Renal cortex interstitium (tissue), 15 donors: Measurements from ENCODE around the gene SIRT2. TPM values are rescaled to one million over a fixed set of nuclear protein-coding genes. Genes with fewer than 3 reads are reported as not detected.
"Not testable (repeated sequence)": the region's sequence is repeated elsewhere in the genome, so short reads cannot be mapped to it uniquely, and the experiment has no call there.

Experiments used
- DNase-seq, 11 donors: peaks; one replicate each; pipeline ENCODE4 v3.0.0-alpha.2; 2013; ENCODE audit warnings: low read depth in 9 of 11, low spot score in 4 of 11; ENCODE audit errors: extremely low read depth in 1 of 11
- long read RNA-seq, 16 experiments: transcript quantifications; one replicate each; lab custom pipeline, GENCODE V29; 2026
- polyA plus RNA-seq, 3 donors: library from polyadenylated mRNA; unstranded; fragments of 120-200 nt; gene quantifications; one replicate each; pipeline ENCODE4 v1.2.1, GENCODE V29; 2013; ENCODE audit not compliant: insufficient read length in 3 of 3

Gene SIRT2
- 10 to 100 TPM; 37.1 to 48.7 (median 42.1) TPM for polyA plus RNA-seq
- long read RNA-seq, donor 1, partial matches to known transcripts: 0 of 4 reads
- long read RNA-seq, donor 1, other reads (novel, unspliced or antisense): 0 of 4 reads
- long read RNA-seq, donor 2, partial matches to known transcripts: 0 of 6 reads
- long read RNA-seq, donor 2, other reads (novel, unspliced or antisense): 0 of 6 reads
- long read RNA-seq, donor 3, transcript SIRT2-204 (15 exons, 2,062 nt): major isoform, 13 of 18 reads
- long read RNA-seq, donor 3, partial matches to known transcripts: 0 of 18 reads
- long read RNA-seq, donor 3, other reads (novel, unspliced or antisense): 0 of 18 reads
- long read RNA-seq, donor 4, transcript SIRT2-204 (15 exons, 2,062 nt): major isoform, 8 of 11 reads
- long read RNA-seq, donor 4, partial matches to known transcripts: 0 of 11 reads
- long read RNA-seq, donor 4, other reads (novel, unspliced or antisense): 0 of 11 reads
- long read RNA-seq, donor 5, transcript SIRT2-204 (15 exons, 2,062 nt): major isoform, 14 of 111 reads
- long read RNA-seq, donor 5, partial matches to known transcripts: 29 of 111 reads
- long read RNA-seq, donor 5, other reads (novel, unspliced or antisense): 63 of 111 reads
- long read RNA-seq, donor 6, partial matches to known transcripts: 0 of 6 reads
- long read RNA-seq, donor 6, other reads (novel, unspliced or antisense): 0 of 6 reads
- long read RNA-seq, donor 7, transcript SIRT2-204 (15 exons, 2,062 nt): major isoform, 7 of 7 reads
- long read RNA-seq, donor 7, partial matches to known transcripts: 0 of 7 reads
- long read RNA-seq, donor 7, other reads (novel, unspliced or antisense): 0 of 7 reads
- long read RNA-seq, donor 8, transcript SIRT2-204 (15 exons, 2,062 nt): major isoform, 21 of 24 reads
- long read RNA-seq, donor 8, partial matches to known transcripts: 0 of 24 reads
- long read RNA-seq, donor 8, other reads (novel, unspliced or antisense): 0 of 24 reads
- long read RNA-seq, donor 9, transcript SIRT2-204 (15 exons, 2,062 nt): major isoform, 14 of 15 reads
- long read RNA-seq, donor 9, partial matches to known transcripts: 0 of 15 reads
- long read RNA-seq, donor 9, other reads (novel, unspliced or antisense): 0 of 15 reads
- long read RNA-seq, donor 10, transcript SIRT2-204 (15 exons, 2,062 nt): major isoform, 9 of 10 reads
- long read RNA-seq, donor 10, partial matches to known transcripts: 0 of 10 reads
- long read RNA-seq, donor 10, other reads (novel, unspliced or antisense): 0 of 10 reads
- long read RNA-seq, donor 11, transcript SIRT2-204 (15 exons, 2,062 nt): major isoform, 6 of 8 reads
- long read RNA-seq, donor 11, partial matches to known transcripts: 0 of 8 reads
- long read RNA-seq, donor 11, other reads (novel, unspliced or antisense): 0 of 8 reads
- long read RNA-seq, donor 12, partial matches to known transcripts: 0 of 6 reads
- long read RNA-seq, donor 12, other reads (novel, unspliced or antisense): 0 of 6 reads
- long read RNA-seq, donor 13, transcript SIRT2-204 (15 exons, 2,062 nt): major isoform, 12 of 32 reads
- long read RNA-seq, donor 13, partial matches to known transcripts: 9 of 32 reads
- long read RNA-seq, donor 13, other reads (novel, unspliced or antisense): 8 of 32 reads
- long read RNA-seq, donor 14, partial matches to known transcripts: 0 of 6 reads
- long read RNA-seq, donor 14, other reads (novel, unspliced or antisense): 0 of 6 reads
- long read RNA-seq, donor 15, partial matches to known transcripts: 0 of 8 reads
- long read RNA-seq, donor 15, other reads (novel, unspliced or antisense): 0 of 8 reads
- long read RNA-seq, donor 16, transcript SIRT2-204 (15 exons, 2,062 nt): major isoform, 19 of 49 reads
- long read RNA-seq, donor 16, partial matches to known transcripts: 12 of 49 reads
- long read RNA-seq, donor 16, other reads (novel, unspliced or antisense): 11 of 49 reads

GRCh38 chr19:38899447-38900201 is at the start of gene SIRT2, which contains the start of gene NFKBIB:
Gene SIRT2 (minus strand): TSS chr19:38899618. CDS start chr19:38899521, 97 bp downstream.
Gene NFKBIB (plus strand): TSS chr19:38899969. CDS start chr19:38900033, 64 bp downstream.
- DNase-seq: peak; percentile 99 to 100 (median 100)

DNA sequence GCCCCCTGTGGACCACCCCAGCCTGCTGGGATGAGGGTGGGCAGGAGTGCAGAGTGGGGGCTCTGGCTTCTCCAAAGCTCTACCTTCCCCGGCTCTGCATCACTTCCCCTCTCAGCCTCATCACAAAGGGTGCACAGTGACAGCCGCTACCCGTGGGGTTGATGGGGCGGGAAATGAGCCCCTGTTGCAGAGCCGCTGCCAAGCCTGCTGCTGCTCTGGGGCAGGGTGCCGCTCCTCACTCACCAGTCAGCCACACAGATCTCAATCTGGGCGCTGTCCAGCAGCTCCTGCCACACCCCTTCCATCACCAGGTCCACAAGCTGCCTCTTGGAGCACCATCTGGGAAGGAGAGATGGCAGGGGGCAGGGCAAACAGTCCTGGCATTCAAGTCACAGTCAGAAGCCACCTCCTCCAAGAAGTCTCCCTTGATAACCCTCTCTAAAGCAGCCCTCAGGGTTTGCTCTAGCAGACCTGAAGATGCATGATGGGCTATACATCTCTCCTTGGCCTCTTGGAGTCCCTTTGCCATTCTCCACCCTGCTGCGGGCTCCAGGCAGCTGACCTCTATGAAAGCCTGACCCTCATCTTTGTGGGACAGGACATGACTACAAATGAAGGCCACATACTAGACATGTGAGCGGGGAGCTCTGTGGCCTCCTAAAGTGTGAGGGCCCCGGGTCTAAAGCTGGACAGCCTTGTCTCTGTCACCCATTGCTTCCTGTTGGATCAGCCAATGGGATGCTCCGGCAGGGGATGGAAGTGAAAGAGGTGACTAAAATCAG is 47.0 kb upstream of the SIRT2 start:
- DNase-seq: no peak

DNA sequence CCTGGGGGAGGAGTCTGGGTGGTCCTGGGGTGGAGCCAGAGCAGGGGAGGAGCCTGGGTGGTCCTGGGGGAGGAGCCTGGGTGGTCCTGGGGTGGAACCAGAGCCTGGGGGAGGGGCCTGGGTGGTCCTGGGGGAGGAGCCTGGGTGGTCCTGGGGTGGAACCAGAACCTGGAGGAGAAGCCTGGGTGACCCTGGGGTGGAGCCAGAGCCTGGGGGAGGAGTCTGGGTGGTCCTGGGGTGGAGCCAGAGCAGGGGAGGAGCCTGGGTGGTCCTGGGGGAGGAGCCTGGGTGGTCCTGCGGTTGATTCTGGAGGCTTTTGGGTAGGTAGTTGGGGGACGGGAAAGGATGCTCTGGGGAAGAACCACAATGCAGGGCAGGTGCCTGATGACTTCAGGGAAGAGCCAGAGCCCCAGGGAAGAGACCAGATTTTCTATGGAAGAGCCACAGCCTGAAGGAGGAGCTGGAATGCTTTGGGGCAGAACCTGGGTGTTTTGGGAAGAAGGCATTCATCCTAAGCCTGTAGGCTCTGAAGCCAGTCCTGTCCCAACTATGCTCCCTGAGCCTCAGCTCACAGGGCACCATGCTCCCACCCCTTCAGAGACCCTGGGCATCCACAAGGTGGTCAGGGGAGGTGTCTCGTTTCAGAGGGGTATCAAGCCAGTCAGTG is 46.3 kb upstream of the SIRT2 start:
- DNase-seq: no peak

GRCh38 chr19:38944981-38945506 is 45.6 kb upstream of the SIRT2 start:
- DNase-seq: no peak

DNA sequence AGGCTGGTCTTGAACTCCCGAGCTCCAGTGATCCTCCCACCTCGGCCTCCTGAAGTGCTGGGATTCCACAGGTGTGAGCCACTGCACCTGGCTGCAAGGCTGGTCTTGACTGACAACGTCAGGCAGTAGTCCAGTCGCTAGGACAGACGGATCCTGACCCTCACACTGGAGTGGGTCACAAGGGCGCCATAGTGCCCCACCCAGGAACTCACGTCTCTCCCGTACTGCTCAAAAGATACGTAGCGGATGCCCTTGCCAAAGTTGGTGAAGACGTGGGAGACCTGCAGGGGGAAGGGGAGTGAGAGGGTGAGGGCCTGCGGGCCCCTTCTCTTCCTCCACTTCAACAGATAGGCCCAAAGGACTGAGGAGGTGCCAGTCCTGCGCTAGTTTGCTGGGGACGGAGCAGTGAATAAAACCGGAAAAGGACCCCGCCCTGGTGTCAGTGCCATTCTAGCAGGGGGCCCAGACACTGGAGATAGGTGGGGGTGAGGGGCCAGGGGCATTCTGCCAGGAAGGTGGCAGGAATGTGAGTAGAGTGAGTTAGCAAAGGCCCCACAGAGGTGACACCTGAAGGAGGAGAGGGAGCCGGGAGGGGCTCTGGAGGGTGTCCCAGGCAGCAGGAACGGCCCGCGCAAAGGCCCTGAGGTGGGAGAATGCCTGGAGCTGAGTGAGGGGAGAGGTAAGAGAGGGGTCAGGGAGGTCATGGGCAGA is 43.2 kb upstream of the SIRT2 start:
- DNase-seq: no peak

DNA sequence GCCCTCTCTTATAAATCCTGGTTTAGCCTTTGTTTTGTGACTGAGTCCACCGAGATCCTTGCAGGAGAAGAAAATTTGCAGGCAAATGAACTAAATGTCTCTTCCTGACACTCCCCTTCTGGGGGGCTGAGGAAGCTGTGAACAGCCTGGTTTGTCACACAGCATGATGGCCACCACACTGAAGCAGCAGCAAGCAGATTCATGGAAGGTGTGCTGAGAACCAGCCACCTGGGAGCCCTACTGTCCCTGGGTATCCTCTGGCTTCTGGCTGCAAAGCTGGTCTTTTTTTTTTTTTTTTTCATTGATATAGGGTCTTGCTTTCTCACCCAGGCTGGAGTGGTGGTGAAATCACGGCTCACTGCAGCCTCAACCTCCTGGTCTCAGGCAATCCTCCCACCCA is 42.6 kb upstream of the SIRT2 start:
- DNase-seq: no peak

- not testable (repeated sequence) for DNase-seq
These were observed 42.0 kb upstream of the SIRT2 start for GRCh38 chr19:38941466-38941865.

GRCh38 chr19:38939957-38940356 is 40.5 kb upstream of the SIRT2 start:
- DNase-seq: no peak

GRCh38 chr19:38933544-38933943 is 34.1 kb upstream of the SIRT2 start:
- no peak for DNase-seq

DNA sequence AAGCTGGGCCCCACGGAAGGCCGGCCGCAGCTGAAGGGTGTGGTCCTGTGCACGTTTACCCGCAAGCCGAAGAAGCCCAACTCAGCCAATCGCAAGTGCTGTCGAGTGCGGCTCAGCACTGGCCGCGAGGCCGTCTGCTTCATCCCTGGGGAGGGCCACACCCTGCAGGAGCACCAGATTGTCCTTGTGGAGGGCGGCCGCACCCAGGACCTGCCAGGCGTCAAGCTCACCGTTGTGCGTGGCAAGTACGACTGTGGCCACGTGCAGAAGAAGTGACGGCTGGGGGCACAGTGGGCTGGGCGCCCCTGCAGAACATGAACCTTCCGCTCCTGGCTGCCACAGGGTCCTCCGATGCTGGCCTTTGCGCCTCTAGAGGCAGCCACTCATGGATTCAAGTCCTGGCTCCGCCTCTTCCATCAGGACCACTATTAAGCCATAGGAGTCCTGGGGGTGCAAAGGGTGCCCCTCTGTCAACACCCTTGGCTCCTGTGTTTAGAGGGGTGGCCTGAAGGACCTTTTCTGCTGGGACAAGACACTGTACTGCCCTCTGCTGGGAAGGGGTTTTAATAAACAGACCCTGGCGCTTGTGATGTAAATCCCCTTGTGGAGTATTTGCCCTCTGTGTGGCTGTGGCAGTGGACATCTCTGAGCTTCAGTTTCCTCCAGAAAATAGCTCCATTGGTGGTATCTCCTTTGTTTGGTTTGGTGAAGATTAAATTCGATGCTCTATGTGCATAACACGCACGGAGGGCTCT is 33.2 kb upstream of the SIRT2 start:
- peak in 1 of 11 donors; percentile 32 for DNase-seq

DNA sequence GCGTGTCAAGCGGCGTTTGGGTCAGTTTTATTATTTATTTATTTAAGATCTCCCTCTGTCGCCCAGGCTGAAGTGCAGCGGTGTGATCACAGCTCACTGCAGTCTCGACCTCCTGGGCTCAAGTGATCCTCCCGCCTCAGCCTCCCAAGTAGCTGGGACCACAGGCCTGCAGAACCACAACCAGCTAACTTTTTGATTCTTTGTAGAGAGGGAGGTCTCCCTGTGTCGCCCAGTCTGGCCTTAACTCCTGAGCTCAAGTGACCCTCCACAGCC is 32.0 kb upstream of the SIRT2 start:
- DNase-seq: no peak

DNA sequence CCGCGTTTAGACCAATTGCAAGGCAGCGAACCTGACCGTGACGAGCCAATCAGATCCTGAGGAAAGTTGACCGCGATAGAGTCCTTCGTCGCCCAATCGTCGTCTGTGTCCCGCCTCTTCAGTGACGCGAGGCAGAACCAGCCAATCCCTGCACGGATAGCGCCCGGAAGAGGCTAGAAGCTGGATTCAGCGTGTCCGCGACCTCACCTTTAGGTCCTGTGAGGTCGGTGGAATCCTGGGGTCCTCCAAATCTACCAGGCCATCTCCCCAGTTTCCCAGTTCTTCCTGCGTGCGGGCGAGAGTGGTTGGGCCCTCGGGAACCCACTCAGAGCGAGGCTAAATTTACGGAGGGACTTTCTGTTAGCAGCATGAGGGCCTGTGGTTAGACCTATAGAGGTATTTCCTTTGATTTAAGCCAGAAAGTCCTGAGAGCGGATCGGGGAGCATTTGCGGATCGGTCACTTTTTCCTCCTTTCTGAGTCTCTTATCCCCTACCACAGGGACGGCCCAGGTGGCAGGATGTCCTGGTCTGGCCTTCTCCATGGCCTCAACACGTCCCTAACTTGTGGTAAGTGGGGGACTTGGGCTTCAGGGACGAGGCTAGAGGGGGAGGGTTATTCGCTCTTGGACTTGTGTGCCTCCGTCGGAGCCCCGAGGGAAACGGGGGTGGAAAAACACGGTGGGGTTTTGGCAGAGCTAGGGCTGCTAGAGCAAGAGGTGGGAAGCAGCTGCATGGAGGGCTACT is 31.5 kb upstream of the SIRT2 start, which contains the start of gene MRPS12:
Gene MRPS12, plus strand, starts transcription at position 169 of the 745 bp plus-strand sequence. Its CDS starts 351 bp downstream, at position 520.
- peak; percentile 98 to 100 (median 99) for DNase-seq

GRCh38 chr19:38929929-38930775 is 30.7 kb upstream of the SIRT2 start, which contains the start of gene SARS2:
Gene SARS2 (minus strand): TSS chr19:38930763. CDS start chr19:38930736, 27 bp downstream.
- peak in 10 of 11 donors; percentile 83 to 94 (median 89) for DNase-seq
